ENCODE results near the gene VWC2L.

Gene VWC2L

GRCh38 chr2:214542866-214543265 is 132.0 kb downstream of the VWC2L start:
- TF ChIP-seq, protein P1, sequence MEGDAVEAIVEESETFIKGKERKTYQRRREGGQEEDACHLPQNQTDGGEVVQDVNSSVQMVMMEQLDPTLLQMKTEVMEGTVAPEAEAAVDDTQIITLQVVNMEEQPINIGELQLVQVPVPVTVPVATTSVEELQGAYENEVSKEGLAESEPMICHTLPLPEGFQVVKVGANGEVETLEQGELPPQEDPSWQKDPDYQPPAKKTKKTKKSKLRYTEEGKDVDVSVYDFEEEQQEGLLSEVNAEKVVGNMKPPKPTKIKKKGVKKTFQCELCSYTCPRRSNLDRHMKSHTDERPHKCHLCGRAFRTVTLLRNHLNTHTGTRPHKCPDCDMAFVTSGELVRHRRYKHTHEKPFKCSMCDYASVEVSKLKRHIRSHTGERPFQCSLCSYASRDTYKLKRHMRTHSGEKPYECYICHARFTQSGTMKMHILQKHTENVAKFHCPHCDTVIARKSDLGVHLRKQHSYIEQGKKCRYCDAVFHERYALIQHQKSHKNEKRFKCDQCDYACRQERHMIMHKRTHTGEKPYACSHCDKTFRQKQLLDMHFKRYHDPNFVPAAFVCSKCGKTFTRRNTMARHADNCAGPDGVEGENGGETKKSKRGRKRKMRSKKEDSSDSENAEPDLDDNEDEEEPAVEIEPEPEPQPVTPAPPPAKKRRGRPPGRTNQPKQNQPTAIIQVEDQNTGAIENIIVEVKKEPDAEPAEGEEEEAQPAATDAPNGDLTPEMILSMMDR (IDR thresholded peaks at IDR 0.05) = no peak

- TF ChIP-seq, protein P1 (IDR thresholded peaks at IDR 0.05) = no peak
Measured at GRCh38 chr2:214543386-214543955, 132.6 kb downstream of the VWC2L start.

DNA sequence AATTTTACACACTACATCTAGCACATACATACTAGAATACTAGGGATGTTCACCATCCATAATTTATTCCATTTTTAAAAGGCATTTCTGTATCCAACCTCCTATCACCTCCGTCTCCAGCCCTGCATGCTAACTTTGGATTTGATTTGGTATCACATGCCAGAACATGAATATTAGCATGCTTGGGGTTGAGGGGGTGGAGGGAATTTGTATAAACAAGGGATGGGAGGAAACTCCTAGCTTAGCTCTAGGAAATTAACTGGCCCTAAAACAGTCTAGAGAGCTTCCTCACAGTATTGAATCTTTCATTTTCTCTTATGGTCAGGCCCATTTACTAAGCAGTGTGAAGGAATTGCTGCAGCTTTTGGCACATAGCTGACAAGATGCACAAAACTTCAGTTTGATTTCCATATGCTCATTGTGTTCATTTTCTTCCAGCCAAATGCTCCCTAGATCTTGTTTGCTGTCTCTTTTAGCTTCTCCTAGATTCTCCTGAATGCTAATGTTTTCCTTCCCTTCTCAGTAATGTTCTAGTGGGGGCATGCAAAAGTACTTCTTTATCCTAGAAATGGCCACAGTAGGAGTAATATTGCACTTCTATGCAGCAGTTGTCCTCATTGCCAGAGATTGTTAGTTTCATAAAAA is 135.2 kb downstream of the VWC2L start:
- TF ChIP-seq, protein P1 (IDR thresholded peaks at IDR 0.05) = no peak

DNA sequence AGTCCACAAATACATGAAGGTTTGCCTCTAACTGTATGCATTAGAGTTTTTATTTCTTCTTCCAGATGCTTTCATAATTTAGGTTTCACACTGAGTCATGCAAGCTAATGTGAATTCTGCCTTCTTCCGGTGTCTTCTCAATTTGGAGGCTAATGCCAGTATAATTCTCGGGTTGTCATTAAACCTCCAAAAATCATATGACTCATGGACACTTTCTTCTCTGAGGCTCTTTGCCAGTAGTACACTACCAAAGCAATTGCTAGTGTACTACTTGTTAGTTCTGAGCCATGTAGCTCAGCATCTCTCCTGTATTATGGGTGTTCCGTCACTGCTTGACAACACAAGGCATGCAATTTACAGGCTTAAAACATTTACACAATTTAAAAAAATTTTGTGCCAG is 137.1 kb downstream of the VWC2L start:
- TF ChIP-seq, protein P1 (IDR thresholded peaks at IDR 0.05) = no peak

DNA sequence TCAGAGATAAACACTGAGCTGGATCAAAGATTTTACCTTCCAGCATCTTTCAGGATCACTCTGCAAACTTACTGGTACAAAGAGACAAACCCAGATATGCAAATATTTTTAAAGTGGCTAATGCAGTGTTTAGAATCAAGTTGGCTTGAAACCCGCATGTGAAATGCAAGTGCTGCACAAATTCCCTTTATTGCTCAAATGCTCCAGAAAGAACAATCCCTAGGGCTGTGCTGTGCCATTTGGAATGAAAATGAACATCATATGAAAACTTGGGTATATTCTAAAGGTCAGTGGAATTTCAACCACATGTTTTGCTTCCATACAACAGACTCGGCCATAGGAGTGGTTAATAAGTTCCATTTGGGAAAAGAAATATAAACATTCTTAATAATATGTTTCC is 139.1 kb downstream of the VWC2L start:
- TF ChIP-seq, protein P1 (IDR thresholded peaks at IDR 0.05) = no peak

GRCh38 chr2:214550786-214551185 is 139.9 kb downstream of the VWC2L start:
- TF ChIP-seq, protein P1 (IDR thresholded peaks at IDR 0.05) = no peak

DNA sequence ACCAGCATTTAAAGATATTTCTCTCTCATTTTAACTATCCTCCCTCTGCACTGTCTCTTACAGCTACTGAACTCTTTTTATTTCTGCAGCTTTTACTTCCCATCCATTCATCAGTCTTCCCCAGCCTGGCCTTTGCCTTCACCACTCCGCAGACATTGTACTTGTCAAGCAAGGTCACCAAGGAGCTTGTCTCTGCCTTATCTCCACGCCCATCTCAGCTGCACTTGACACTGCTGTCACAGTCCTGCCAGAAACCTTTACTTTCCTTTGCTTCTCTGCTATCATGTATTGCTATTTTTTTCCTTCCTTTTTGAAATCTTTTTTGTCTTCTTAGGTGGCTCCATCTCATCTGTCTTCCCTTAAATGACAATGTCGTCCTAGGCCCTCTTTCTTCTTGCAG is 147.0 kb downstream of the VWC2L start:
- TF ChIP-seq, protein P1 (IDR thresholded peaks at IDR 0.05) = no peak

Measured in LNCAP (cell line).